HL-60/S4 (cell line): ENCODE results near the gene SLX4IP.

Experiments used
- in situ Hi-C: fragments of 300-500 bp; cut with MboI; formaldehyde crosslinking; loops from 2 replicates; pipeline ENCODE4 v1.14.3; 2022; ENCODE audit warnings: low sequenced_read_pairs

The SLX4IP gene

GRCh38 chr20:10427060-10427692 lies 7.9 kb upstream of the SLX4IP start:
- in situ Hi-C loops, result no loop called here

GRCh38 chr20:10428008-10428407 lies 7.1 kb upstream of the SLX4IP start:
- in situ Hi-C loops, result no loop called here

GRCh38 chr20:10429443-10429981 lies 5.6 kb upstream of the SLX4IP start:
- in situ Hi-C loops, result no loop called here

GRCh38 chr20:10430000-10430466 lies 5.1 kb upstream of the SLX4IP start:
- in situ Hi-C loops, result no loop called here

GRCh38 chr20:10430704-10431103 lies 4.4 kb upstream of the SLX4IP start:
- in situ Hi-C loops, result no loop called here

- in situ Hi-C loops, result no loop called here
Measured at GRCh38 chr20:10432079-10432478, 3.0 kb upstream of the SLX4IP start.

- in situ Hi-C loops, result no loop called here
Measured at GRCh38 chr20:10433014-10433622, 2.0 kb upstream of the SLX4IP start.

- in situ Hi-C loops, result no loop called here
Measured at GRCh38 chr20:10433623-10434466, 1.3 kb upstream of the SLX4IP start, which contains the start of gene MKKS. Gene MKKS, minus strand, starts transcription at chr20:10434222. Its CDS starts 20,708 bp downstream, at chr20:10413514.

- in situ Hi-C loops, result no loop called here
Measured at GRCh38 chr20:10434467-10434831, 656 bp upstream of the SLX4IP start.

GRCh38 chr20:10436053-10436699 lies 1.1 kb downstream of the SLX4IP start:
- in situ Hi-C loops, result no loop called here

GRCh38 chr20:10438217-10438616 lies 3.1 kb downstream of the SLX4IP start:
- in situ Hi-C loops, result no loop called here

GRCh38 chr20:10443936-10444335 lies 8.8 kb downstream of the SLX4IP start:
- in situ Hi-C loops, result no loop called here

- in situ Hi-C loops, result no loop called here
Measured at GRCh38 chr20:10445758-10446157, 10.7 kb downstream of the SLX4IP start.

GRCh38 chr20:10447028-10447427 lies 11.9 kb downstream of the SLX4IP start:
- in situ Hi-C loops, result no loop called here

- in situ Hi-C loops, result no loop called here
Measured at GRCh38 chr20:10448270-10449156, 13.4 kb downstream of the SLX4IP start.

GRCh38 chr20:10449270-10449669 lies 14.2 kb downstream of the SLX4IP start:
- in situ Hi-C loops, result no loop called here

- in situ Hi-C loops, result loop anchor here (25.0 kb wide), 1 partner anchor 209 kb away; the partner anchor contains the start of gene JAG1
Measured at GRCh38 chr20:10453241-10453640, 18.1 kb downstream of the SLX4IP start.

- in situ Hi-C loops, result loop anchor here (25.0 kb wide), 1 partner anchor 208 kb away; the partner anchor contains the start of gene JAG1
Measured at GRCh38 chr20:10454151-10454750, 19.1 kb downstream of the SLX4IP start.

GRCh38 chr20:10461495-10461894 lies 26.4 kb downstream of the SLX4IP start:
- in situ Hi-C loops, result loop anchor here (10.0 to 25.0 kb wide), 2 partner anchors 73 to 201 kb away; partner anchors contain the start of gene JAG1
